HG03135 (cell line): Measurements from ENCODE around the gene AFTPH.

ENCODE experiments used
- ATAC-seq: cut with Tn5 transposase; IDR thresholded peaks from one replicate; pipeline ENCODE4 v1.9.1; 2021; ENCODE audit warnings: mild to moderate bottlenecking, moderate library complexity; ENCODE audit not compliant: unreplicated experiment

The AFTPH gene

GRCh38 chr2:64608867-64609226 lies 84.7 kb downstream of the AFTPH start:
- ATAC-seq, result no peak

- peak; percentile 53 for ATAC-seq
These were observed 85.3 kb downstream of the AFTPH start for GRCh38 chr2:64609227-64609941.

GRCh38 chr2:64609942-64610281 lies 85.8 kb downstream of the AFTPH start:
- no peak for ATAC-seq

- ATAC-seq, result no peak
These were observed 86.3 kb downstream of the AFTPH start for GRCh38 chr2:64610316-64610855.

GRCh38 chr2:64612575-64613195 lies 88.6 kb downstream of the AFTPH start:
- ATAC-seq, result no peak

- ATAC-seq, result no peak
These were observed 89.1 kb downstream of the AFTPH start for GRCh38 chr2:64613276-64613675.

GRCh38 chr2:64615192-64615763 lies 91.2 kb downstream of the AFTPH start:
- no peak for ATAC-seq

GRCh38 chr2:64615844-64616536 lies 91.9 kb downstream of the AFTPH start:
- no peak for ATAC-seq

- no peak for ATAC-seq
These were observed 93.6 kb downstream of the AFTPH start for GRCh38 chr2:64617631-64618151.

- no peak for ATAC-seq
These were observed 96.5 kb downstream of the AFTPH start for GRCh38 chr2:64620661-64621060.

- no peak for ATAC-seq
These were observed 98.5 kb downstream of the AFTPH start for GRCh38 chr2:64622443-64623241.

- no peak for ATAC-seq
These were observed 99.2 kb downstream of the AFTPH start for GRCh38 chr2:64623242-64623850.

- ATAC-seq, result no peak
These were observed 100.0 kb downstream of the AFTPH start for GRCh38 chr2:64624108-64624610.

- no peak for ATAC-seq
These were observed 100.7 kb downstream of the AFTPH start for GRCh38 chr2:64624862-64625261.

GRCh38 chr2:64625299-64626145 lies 101.4 kb downstream of the AFTPH start:
- ATAC-seq, result no peak

GRCh38 chr2:64626146-64626809 lies 102.2 kb downstream of the AFTPH start:
- no peak for ATAC-seq

- no peak for ATAC-seq
These were observed 103.0 kb downstream of the AFTPH start for GRCh38 chr2:64626963-64627760.
